Calu3 (cell line): ENCODE results near the gene PIEZO2. TPM values are rescaled to one million over a fixed set of nuclear protein-coding genes. Genes with fewer than 3 reads are reported as not detected.

ENCODE experiments used
- BruUV-seq: library from RNA; stranded (reverse); fragments of 400-500 nt; replicated peaks from 2 replicates; lab custom pipeline; 2021; lab: Mats Ljungman, UMichigan
- CTCF ChIA-PET: fragments of 300-600 bp; sonication (Branson Sonifier 250); formaldehyde crosslinking; loops from one replicate; lab custom pipeline; 2022; ENCODE audit warnings: antibody characterized with exemption; lab: Charles Lee
- DNase-seq: peaks from one replicate; pipeline ENCODE4 v3.0.0; 2022
- H3K27ac Mint-ChIP-seq: one replicate; pipeline ENCODE4 v1.8.0; 2022; ENCODE audit warnings: mixed read lengths; ENCODE audit not compliant: unreplicated experiment
- H3K27me3 Mint-ChIP-seq: one replicate; pipeline ENCODE4 v1.8.0; 2022; ENCODE audit warnings: mixed read lengths; ENCODE audit not compliant: unreplicated experiment
- H3K36me3 Mint-ChIP-seq: one replicate; pipeline ENCODE4 v1.8.0; 2022; ENCODE audit warnings: mild to moderate bottlenecking, moderate library complexity, mixed read lengths; ENCODE audit not compliant: insufficient read depth, unreplicated experiment
- H3K4me1 Mint-ChIP-seq: one replicate; pipeline ENCODE4 v1.8.0; 2022; ENCODE audit warnings: mild to moderate bottlenecking, low read depth, mixed read lengths; ENCODE audit not compliant: unreplicated experiment
- H3K4me3 Mint-ChIP-seq: one replicate; pipeline ENCODE4 v1.8.0; 2022; ENCODE audit warnings: mild to moderate bottlenecking, low read depth, moderate library complexity, mixed read lengths; ENCODE audit not compliant: unreplicated experiment
- H3K9me3 Mint-ChIP-seq: one replicate; pipeline ENCODE4 v1.8.0; 2022; ENCODE audit warnings: low read depth, mixed read lengths; ENCODE audit not compliant: unreplicated experiment
- CTCF ChIP-seq: fragments of 200-600 bp; IDR thresholded peaks from one replicate; pipeline ENCODE4 v1.8.0; 2022; ENCODE audit warnings: antibody characterized with exemption; ENCODE audit not compliant: unreplicated experiment
- intact Hi-C: fragments of 100-400 bp; cut with micrococcal nuclease; formaldehyde crosslinking; loops from one replicate; pipeline ENCODE4 v1.10.0; 2022; ENCODE audit not compliant: unreplicated experiment
- total RNA-seq: library from RNA; stranded (reverse); gene quantifications from 2 replicates; pipeline ENCODE4 v1.2.3, GENCODE V29; 2022

The PIEZO2 gene
- total RNA-seq, 1 experiment from 2014 or later: 0.24 TPM

- Mint-ChIP-seq H3K27me3 (peaks cover 13% of the 10 kb centered on the region), H3K9me3 (no peaks in the 10 kb centered on the region), H3K27ac (no peak overlapping the region), H3K4me1 (no peaks in the 10 kb centered on the region), H3K4me3 (no peak overlapping the region), H3K36me3 (no peaks in the 10 kb centered on the region)
- CTCF ChIA-PET: no interaction called here
- no TSS peak for BruUV-seq
- TF ChIP-seq CTCF: no peak
- no peak for DNase-seq
- intact Hi-C loops: no loop called here
Observed at GRCh38 chr18:10732990-10733389, 416.4 kb downstream of the PIEZO2 start.

- DNase-seq: no peak
- H3K4me1 Mint-ChIP-seq: no peaks in the 10 kb centered on the region
- BruUV-seq: no TSS peak
- H3K36me3 Mint-ChIP-seq: peaks cover 5% of the 10 kb centered on the region
- intact Hi-C loops: no loop called here
- peaks cover 17% of the 10 kb centered on the region for H3K27me3 Mint-ChIP-seq
- no peak for TF ChIP-seq CTCF
- no peaks in the 10 kb centered on the region for H3K9me3 Mint-ChIP-seq
- peak overlapping the region; percentile 75 for H3K4me3 Mint-ChIP-seq
- CTCF ChIA-PET: interaction anchor here (0.8 kb wide), 1 partner anchor 12 kb away, joined by 4 read pairs; no protein-coding TSS in a partner anchor
- no peak overlapping the region for H3K27ac Mint-ChIP-seq
Observed at GRCh38 chr18:10727477-10727876, 421.9 kb downstream of the PIEZO2 start.

GRCh38 chr18:10726198-10727068 is 422.9 kb downstream of the PIEZO2 start:
- CTCF ChIA-PET: interaction anchor here (0.8 kb wide), 1 partner anchor 11 kb away, joined by 4 read pairs; no protein-coding TSS in a partner anchor
- peaks cover 20% of the 10 kb centered on the region for H3K27me3 Mint-ChIP-seq
- TF ChIP-seq CTCF: no peak
- peaks cover 5% of the 10 kb centered on the region for H3K36me3 Mint-ChIP-seq
- peak; percentile 57 for DNase-seq
- intact Hi-C loops: no loop called here
- peak overlapping the region; percentile 75 for H3K4me3 Mint-ChIP-seq
- no TSS peak for BruUV-seq
- H3K4me1 Mint-ChIP-seq: no peaks in the 10 kb centered on the region
- H3K9me3 Mint-ChIP-seq: no peaks in the 10 kb centered on the region
- H3K27ac Mint-ChIP-seq: peak overlapping the region; percentile 16

GRCh38 chr18:10724666-10725065 is 424.7 kb downstream of the PIEZO2 start:
- no TSS peak for BruUV-seq
- Mint-ChIP-seq H3K27me3 (peaks cover 33% of the 10 kb centered on the region), H3K27ac (peak overlapping the region; percentile 37), H3K4me3 (no peak overlapping the region), H3K36me3 (peaks cover 5% of the 10 kb centered on the region), H3K4me1 (no peaks in the 10 kb centered on the region), H3K9me3 (no peaks in the 10 kb centered on the region)
- CTCF ChIA-PET: no interaction called here
- no peak for DNase-seq
- intact Hi-C loops: no loop called here
- TF ChIP-seq CTCF: no peak
